Retinal pigment epithelial cell (primary cell): ENCODE data around the gene B4GALT2.

Experiments used
- DNase-seq: peaks from one replicate; pipeline ENCODE4 v3.0.0-alpha.2; 2010; ENCODE audit warnings: low read depth
- H3K4me3 ChIP-seq: 2 replicates; pipeline ENCODE4 v1.5.1; 2011; ENCODE audit warnings: mild to moderate bottlenecking, low read length, control low read depth, moderate library complexity
- CTCF ChIP-seq: conservative IDR thresholded peaks from 2 replicates; pipeline ENCODE4 v1.5.1; 2011; ENCODE audit warnings: low read depth, low read length, control low read depth, inconsistent platforms

Gene B4GALT2

GRCh38 chr1:43933386-43934100, 45.5 kb upstream of the B4GALT2 start, which contains the start of gene ARTN:
Gene ARTN (plus strand): TSS chr1:43933801. CDS start chr1:43935657, 1,856 bp downstream.
- no peak for DNase-seq
- no peak for TF ChIP-seq CTCF
- H3K4me3 ChIP-seq, result peak within 1 kb of the TSS; percentile 60

GRCh38 chr1:43934101-43934985, 44.7 kb upstream of the B4GALT2 start:
- no peak for DNase-seq
- peak; percentile 94 for TF ChIP-seq CTCF
- H3K4me3 ChIP-seq, result peak overlapping the region; percentile 60

- DNase-seq, result no peak
- TF ChIP-seq CTCF, result no peak
- H3K4me3 ChIP-seq, result no peak overlapping the region
Measured at GRCh38 chr1:43934986-43935324, 44.1 kb upstream of the B4GALT2 start.

- no peak for DNase-seq
- TF ChIP-seq CTCF, result no peak
- no peak overlapping the region for H3K4me3 ChIP-seq
Measured at GRCh38 chr1:43935711-43936427, 43.1 kb upstream of the B4GALT2 start.

- no peak for DNase-seq
- TF ChIP-seq CTCF, result peak; percentile 28
- H3K4me3 ChIP-seq, result peak overlapping the region; percentile 38
Measured at GRCh38 chr1:43936431-43937151, 42.4 kb upstream of the B4GALT2 start.

- TF ChIP-seq CTCF, result no peak
- no peak overlapping the region for H3K4me3 ChIP-seq
- DNase-seq, result no peak
Measured at GRCh38 chr1:43937179-43937865, 41.7 kb upstream of the B4GALT2 start.
